SJSA1 (cell line): ENCODE measurements around the gene ZNF684. TPM values are rescaled to one million over a fixed set of nuclear protein-coding genes. Genes with fewer than 3 reads are reported as not detected.
"Not testable (repeated sequence)": the region's sequence is repeated elsewhere in the genome, so short reads cannot be mapped to it uniquely, and the experiment has no call there.

ENCODE experiments used
- DNase-seq, 2 experiments: peaks; one replicate each; pipeline ENCODE4 v3.0.0-alpha.2; 2015 to 2020; ENCODE audit warnings: low spot score in 2 of 2, low read depth in 1 of 2
- H3K27ac ChIP-seq: fragments of 250-450 bp; sonication (Bioruptor Pico); 2 replicates; pipeline ENCODE4 v1.5.1; 2020; ENCODE audit warnings: mild to moderate bottlenecking, moderate library complexity
- H3K27me3 ChIP-seq: fragments of 250-450 bp; sonication (Bioruptor Pico); replicated peaks from 2 replicates; pipeline ENCODE4 v1.5.1; 2020; ENCODE audit warnings: mild to moderate bottlenecking, moderate library complexity
- H3K36me3 ChIP-seq: fragments of 250-450 bp; sonication (Bioruptor Pico); 2 replicates; pipeline ENCODE4 v1.5.1; 2020; ENCODE audit warnings: mild to moderate bottlenecking
- H3K4me1 ChIP-seq: fragments of 250-450 bp; sonication (Bioruptor Pico); replicated peaks from 2 replicates; pipeline ENCODE4 v1.6.1; 2021; ENCODE audit warnings: mild to moderate bottlenecking
- H3K4me3 ChIP-seq: fragments of 250-450 bp; sonication (Bioruptor Pico); 2 replicates; pipeline ENCODE4 v1.5.1; 2020; ENCODE audit warnings: mild to moderate bottlenecking
- H3K9me3 ChIP-seq: fragments of 250-450 bp; sonication (Bioruptor Pico); replicated peaks from 2 replicates; pipeline ENCODE4 v1.5.1; 2020; ENCODE audit warnings: mild to moderate bottlenecking
- total RNA-seq: library from RNA; depleted of rRNA; stranded (reverse); fragments of >200 nt; shearing (Covaris generic); gene quantifications from 2 replicates; pipeline ENCODE4 v1.2.3, GENCODE V29; 2014; rRNA removed

The ZNF684 gene
- total RNA-seq, result 8.1 and 8.6 TPM in 2 replicates

DNA sequence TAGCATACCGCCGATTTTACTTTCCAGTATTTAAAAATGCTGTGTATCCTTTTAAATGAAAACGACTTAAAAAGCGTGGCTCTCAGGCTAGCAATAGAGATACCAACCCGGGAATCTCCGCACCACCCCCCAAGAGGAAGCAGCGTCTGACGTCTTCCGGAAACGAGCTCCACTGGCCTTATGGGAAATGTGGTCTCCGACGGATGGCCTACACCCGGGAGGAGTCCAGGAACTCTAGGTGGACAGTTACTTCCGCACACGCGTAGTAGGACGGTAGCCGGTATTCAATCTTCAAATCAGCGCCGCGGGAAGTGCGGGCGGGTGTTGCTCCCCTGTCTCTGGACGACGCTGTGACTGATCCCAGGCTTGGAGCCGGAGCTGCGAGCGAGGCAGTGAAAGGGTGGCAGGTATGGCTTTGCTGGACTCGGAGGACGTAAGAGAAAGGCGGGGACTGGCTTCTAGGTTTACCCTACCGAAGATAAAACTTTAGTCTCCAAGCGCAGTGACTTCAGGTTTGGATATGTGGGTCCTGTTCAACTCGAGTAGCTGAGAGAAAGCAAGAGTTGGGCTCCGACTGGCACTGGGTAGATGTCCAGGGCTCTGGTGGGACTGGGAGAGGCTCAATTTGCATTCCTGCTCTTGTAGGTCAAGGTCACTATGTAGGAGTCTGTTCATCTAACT, at the start of gene ZNF684:
Gene ZNF684, plus strand, starts transcription at position 257 of the 681 bp plus-strand sequence. CDS start 1,530 bp downstream, outside the sequence.
- H3K27ac ChIP-seq, result peak within 1 kb of the TSS; percentile 65
- H3K27me3 ChIP-seq, result no peaks in the 10 kb centered on the region
- DNase-seq, result peak; percentile 88 to 94
- H3K9me3 ChIP-seq, result no peaks in the 10 kb centered on the region
- H3K4me3 ChIP-seq, result peak within 1 kb of the TSS; percentile 55
- peaks cover 3% of the 10 kb centered on the region for H3K4me1 ChIP-seq
- peaks cover 12% of the 10 kb centered on the region for H3K36me3 ChIP-seq

DNA sequence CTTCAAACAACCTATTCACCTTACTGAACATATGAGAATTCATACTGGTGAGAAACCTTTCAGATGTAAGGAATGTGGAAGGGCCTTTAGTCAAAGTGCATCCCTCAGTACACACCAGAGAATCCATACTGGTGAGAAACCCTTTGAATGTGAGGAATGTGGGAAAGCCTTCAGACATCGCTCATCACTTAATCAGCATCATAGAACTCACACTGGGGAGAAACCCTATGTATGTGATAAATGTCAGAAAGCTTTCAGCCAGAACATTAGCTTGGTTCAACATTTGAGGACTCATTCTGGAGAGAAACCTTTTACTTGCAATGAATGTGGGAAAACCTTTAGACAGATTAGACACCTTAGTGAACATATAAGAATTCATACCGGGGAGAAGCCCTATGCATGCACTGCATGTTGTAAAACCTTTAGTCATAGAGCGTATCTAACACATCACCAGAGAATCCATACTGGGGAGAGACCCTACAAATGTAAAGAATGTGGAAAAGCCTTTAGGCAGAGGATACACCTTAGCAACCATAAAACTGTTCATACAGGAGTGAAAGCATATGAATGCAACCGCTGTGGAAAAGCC, 36.0 kb upstream of the ZNF684 start:
- H3K27ac ChIP-seq, result no peak overlapping the region
- H3K4me3 ChIP-seq, result no peak overlapping the region
- no peaks in the 10 kb centered on the region for H3K27me3 ChIP-seq
- H3K36me3 ChIP-seq, result peaks cover 52% of the 10 kb centered on the region
- DNase-seq, result no peak
- H3K9me3 ChIP-seq, result peaks cover 28% of the 10 kb centered on the region
- no peaks in the 10 kb centered on the region for H3K4me1 ChIP-seq

DNA sequence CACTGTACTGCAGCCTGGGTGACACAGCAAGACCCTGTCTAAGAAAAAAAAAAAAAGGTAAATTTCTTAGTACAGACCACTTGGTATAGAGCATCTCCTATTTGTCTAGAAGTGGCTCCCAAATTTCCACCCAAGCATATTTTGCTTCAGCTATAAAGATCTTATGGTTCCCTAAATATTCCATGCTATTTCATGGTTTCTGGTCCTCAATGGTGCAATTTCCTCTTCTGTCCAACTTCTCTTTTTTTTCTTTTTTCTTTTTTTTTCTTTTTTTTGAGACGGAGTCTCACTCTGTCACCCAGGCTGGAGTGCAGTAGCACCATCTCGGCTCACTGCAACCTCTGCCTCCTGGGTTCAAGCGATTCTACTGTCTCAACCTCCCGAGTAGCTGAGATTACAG, 28.8 kb upstream of the ZNF684 start:
- H3K27ac ChIP-seq, DNase-seq, H3K4me1 ChIP-seq, H3K27me3 ChIP-seq, H3K4me3 ChIP-seq: not testable (repeated sequence)
- H3K36me3 ChIP-seq, result peaks cover 11% of the 10 kb centered on the region
- H3K9me3 ChIP-seq, result peaks cover 29% of the 10 kb centered on the region

DNA sequence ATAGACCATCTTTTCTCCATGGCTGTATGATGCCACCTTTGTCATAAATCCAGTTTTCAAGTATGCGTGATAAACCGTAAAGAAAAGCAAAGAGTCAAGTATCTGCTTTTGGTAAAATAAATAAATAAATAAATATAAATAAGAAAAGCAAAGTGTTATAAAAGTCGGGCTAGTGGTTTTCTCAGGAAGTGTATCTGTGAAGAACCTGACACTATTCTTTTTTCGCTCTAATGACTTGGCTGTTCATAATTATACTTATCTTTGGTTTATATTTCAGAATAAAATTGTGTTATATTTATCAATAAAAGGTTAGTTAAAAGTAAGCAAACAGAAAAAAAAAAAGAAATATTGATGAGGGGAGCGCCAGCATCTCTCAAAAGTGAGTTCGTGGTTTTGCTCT, 23.5 kb upstream of the ZNF684 start:
- H3K27me3 ChIP-seq, result no peaks in the 10 kb centered on the region
- peaks cover 3% of the 10 kb centered on the region; the same call in 1 of the 2 replicates for H3K4me1 ChIP-seq
- H3K4me3 ChIP-seq, result peak overlapping the region; percentile 63
- peak in 1 of 2 experiments; percentile 5 for DNase-seq
- 0 out of 2 replicates have a peak overlapping the region, but pooled peaks have one; percentile 17 for H3K27ac ChIP-seq
- H3K9me3 ChIP-seq, result peaks cover 18% of the 10 kb centered on the region
- H3K36me3 ChIP-seq, result peaks cover 27% of the 10 kb centered on the region

DNA sequence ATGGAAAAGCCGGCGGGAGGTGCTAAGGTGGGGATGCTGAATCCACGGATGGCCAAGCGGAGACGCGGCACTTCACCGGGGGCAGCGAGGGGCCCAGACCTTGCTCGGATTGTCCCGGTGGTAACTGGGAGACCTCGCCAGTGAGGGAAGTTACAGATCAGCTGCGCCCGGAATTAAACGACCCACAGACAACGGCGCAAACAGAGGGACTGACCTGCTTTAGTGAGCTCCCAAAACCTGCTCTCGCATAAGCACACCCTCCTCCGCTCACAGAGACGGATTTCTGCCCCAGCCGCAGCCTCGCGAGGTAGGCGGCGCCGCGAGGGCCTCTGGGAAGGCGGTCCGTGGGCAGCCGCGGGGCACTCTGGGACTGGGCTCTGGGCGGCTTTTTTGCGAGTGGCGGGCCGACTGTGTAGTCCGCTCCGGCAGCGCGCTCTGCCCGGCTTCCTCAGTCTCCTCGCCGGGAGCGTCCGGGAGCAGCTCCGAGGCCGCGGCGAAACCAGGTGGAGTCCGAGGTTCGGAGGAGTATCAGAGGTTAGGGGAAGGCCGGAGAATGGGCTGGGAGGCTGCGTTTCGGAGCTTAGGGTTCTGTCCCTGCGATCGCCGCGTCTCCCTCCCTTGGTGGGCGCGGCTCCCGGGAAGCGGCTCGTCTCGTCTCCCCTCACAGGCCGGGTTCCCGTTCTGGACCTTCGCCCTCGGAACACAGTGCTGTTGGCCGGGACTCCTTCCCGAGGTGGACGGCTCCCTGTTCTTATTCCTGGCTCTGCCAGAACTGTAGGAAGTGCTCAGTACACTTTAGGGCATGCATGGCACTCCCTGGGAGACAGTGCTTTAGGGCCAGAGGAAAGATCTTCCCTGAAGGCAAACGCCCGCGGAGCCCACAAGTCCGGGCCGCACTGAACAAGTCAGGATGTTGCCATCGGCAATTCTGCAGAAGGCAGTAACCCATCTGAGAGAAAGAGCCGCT, 22.8 kb upstream of the ZNF684 start, which contains the start of gene EXO5:
Gene EXO5, plus strand, starts transcription at position 393 of the 967 bp plus-strand sequence. CDS start 5,778 bp downstream, outside the sequence.
- DNase-seq, result peak; percentile 78 to 81

DNA sequence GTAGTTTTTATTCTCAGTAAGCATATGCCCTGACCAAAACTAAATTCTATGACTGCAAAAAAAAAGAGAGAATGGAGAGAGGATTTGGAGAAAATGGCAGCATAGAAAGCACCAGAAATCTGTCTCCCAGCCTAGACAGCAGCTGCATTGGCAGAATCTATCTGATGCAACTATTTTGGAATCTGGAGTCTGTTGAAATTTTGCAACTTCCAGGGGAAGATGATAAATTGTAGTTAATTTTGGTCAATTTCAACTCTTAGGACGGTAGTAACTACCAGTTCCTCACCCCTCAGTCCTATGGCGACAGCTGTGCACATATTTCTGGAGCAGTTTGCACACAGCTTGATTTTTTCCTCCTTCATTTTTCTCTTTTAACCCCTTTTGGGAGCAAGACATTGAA, 11.9 kb upstream of the ZNF684 start:
- Histone ChIP-seq H3K9me3 (peaks cover 10% of the 10 kb centered on the region; the same call in 1 of the 2 replicates), H3K4me1 (no peaks in the 10 kb centered on the region), H3K27me3 (no peaks in the 10 kb centered on the region), H3K36me3 (peaks cover 25% of the 10 kb centered on the region), H3K27ac (no peak overlapping the region), H3K4me3 (no peak overlapping the region)
- DNase-seq, result no peak

More for the DNA sequence above, 22.8 kb upstream of the ZNF684 start, which contains the start of gene EXO5:
- Histone ChIP-seq H3K36me3 (peaks cover 27% of the 10 kb centered on the region), H3K4me1 (peaks cover 3% of the 10 kb centered on the region; the same call in 1 of the 2 replicates), H3K4me3 (peak within 1 kb of the TSS; percentile 63), H3K27me3 (no peaks in the 10 kb centered on the region), H3K9me3 (peaks cover 15% of the 10 kb centered on the region), H3K27ac (peak within 1 kb of the TSS; percentile 17)

DNA sequence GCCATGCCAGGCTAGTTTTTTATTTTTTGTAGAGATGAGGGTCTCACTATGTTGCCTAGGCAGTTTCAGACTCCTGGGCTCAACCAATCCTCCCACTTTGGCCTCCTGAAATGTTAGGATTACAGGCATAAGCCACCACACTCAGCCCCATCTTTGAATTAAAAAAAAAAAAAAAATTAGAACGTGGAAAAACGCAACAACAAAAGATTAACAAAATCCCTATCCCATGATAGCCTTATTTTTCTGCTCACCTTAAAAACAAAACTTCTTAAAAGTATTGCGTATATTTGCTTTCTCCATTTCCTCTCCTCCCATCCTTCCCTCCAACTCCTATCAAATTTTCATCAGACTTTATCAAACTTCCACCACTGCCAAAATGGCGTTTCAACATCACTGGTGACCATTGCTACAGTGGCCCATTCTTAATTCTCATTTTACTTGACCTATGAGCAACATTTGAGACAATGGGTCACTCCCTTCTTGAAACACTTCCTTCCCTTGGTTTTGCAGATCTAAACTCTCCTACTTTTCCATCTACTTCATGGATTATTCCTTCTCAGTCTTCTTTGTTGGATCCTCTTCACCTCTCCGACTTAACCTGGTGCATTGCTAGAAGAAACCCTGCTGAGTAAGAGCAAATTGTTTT, 579 bp upstream of the ZNF684 start:
- H3K27ac ChIP-seq, result peak overlapping the region; percentile 65
- H3K9me3 ChIP-seq, result no peaks in the 10 kb centered on the region
- H3K4me3 ChIP-seq, result peak overlapping the region; percentile 55
- H3K27me3 ChIP-seq, result no peaks in the 10 kb centered on the region
- peaks cover 11% of the 10 kb centered on the region for H3K36me3 ChIP-seq
- H3K4me1 ChIP-seq, result peaks cover 3% of the 10 kb centered on the region
- no peak for DNase-seq

DNA sequence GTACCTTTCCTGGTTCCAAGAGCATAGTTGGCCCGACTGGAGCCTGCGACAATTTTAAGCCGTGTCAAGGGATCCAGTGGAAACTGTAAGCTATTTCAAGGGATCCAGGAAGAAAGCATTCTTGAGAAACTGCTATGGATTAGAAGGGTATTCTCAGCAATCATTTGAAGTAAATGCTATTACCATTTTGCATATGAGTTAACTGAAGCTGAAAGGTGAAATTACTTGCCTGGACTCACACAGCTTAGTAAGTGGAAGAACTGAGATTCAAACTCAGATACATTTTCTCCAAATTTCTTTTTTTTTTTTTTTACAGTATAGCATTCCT, 589 bp downstream of the ZNF684 start:
- Histone ChIP-seq H3K4me1 (peaks cover 3% of the 10 kb centered on the region), H3K27ac (peak overlapping the region; percentile 65; the same call in 1 of the 2 replicates), H3K36me3 (peaks cover 12% of the 10 kb centered on the region), H3K9me3 (no peaks in the 10 kb centered on the region), H3K27me3 (no peaks in the 10 kb centered on the region), H3K4me3 (peak overlapping the region; percentile 55)
- DNase-seq, result no peak

DNA sequence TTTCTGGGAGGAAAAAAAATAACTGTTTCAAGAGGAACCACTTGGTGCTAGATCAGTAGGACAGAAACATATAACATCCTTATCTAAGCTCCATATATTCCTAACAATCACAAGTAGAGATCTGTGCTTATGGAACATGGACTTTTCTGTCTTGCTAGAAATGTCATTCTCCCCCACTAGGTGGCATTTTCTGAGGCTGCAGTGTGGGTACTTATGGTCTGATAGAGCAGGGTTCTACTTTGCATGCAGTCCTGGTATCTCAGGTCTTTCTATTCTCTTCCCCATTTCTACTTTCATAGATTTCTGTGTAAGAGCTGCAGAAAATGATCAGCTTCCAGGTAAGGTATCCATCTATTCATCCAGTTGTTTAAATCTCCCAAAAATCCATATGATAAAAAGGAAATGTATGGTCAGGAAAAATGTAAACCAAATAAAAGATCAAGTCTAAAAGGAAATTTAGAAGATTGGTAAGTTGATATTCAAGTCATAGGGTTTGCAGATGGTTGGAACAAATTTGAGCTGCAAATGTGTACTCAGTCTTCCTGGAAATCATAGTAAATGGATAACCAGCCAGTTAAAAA, 1.5 kb downstream of the ZNF684 start:
- no peaks in the 10 kb centered on the region for H3K9me3 ChIP-seq
- H3K4me1 ChIP-seq, result peaks cover 3% of the 10 kb centered on the region
- H3K27ac ChIP-seq, result no peak overlapping the region
- peaks cover 12% of the 10 kb centered on the region for H3K36me3 ChIP-seq
- H3K27me3 ChIP-seq, result no peaks in the 10 kb centered on the region
- DNase-seq, result peak in 1 of 2 experiments; percentile 30
- no peak overlapping the region for H3K4me3 ChIP-seq

DNA sequence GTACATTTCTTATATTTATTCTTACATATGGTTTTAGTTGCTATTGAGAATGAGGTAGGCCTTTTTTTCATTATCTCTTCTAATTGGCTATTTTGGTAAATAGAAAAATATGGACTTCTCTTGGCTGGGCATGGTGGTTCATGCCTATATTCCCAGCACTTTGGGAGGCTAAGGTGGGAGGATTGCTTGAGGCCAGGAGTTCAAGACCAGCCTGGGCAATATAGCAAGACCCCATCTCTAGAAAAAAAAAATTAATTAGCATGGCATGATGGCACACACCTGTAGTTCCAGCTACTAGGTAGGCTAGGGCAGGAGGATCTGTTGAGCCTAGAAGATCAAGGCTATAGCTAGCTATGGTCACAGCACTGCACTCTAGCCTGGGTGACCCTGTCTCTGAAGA, 3.2 kb downstream of the ZNF684 start:
- peaks cover 3% of the 10 kb centered on the region for H3K4me1 ChIP-seq
- H3K9me3 ChIP-seq, result no peaks in the 10 kb centered on the region
- H3K27ac ChIP-seq, result no peak overlapping the region
- H3K27me3 ChIP-seq, result no peaks in the 10 kb centered on the region
- no peak overlapping the region for H3K4me3 ChIP-seq
- peaks cover 12% of the 10 kb centered on the region for H3K36me3 ChIP-seq
- DNase-seq, result no peak

DNA sequence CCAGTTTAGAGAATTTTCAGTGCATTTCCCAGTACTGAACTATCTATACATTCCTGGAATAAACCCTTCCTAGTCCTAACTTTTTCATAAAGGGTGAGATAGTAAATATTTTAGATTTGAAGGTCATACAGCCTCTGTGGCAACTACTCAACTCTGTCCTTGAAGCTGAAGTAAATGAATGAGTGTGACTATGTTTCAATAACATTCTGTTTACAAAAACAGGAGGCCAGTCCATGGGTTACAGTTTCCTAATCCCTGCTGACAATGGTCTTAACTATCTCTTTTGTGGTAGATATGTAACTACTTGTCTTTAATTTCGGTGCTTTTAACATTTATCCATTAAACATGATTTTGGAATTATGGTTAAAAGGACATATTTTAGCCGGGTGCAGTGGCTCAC, 4.3 kb downstream of the ZNF684 start:
- Histone ChIP-seq H3K4me1 (peaks cover 3% of the 10 kb centered on the region), H3K27ac (no peak overlapping the region), H3K27me3 (no peaks in the 10 kb centered on the region), H3K36me3 (peaks cover 16% of the 10 kb centered on the region), H3K9me3 (no peaks in the 10 kb centered on the region), H3K4me3 (no peak overlapping the region)
- no peak for DNase-seq

DNA sequence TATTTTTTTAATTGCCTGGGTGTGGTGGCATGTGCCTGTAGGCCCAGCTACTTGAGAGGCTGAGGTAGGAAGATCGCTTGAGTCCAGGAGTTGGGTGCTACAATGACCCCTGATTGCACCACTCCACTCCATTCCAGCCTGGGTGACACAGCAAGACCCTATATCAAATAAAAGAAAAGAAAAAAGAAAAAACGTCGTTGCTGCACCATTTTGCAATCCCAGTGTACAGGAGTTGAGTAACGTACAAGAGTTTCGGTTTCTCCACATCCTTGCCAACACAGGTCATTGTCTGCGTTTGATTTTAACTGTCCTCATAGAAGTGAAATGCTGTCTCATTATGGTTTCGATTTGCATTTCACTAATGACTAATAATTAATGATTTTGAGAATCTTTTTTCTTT, 7.9 kb downstream of the ZNF684 start:
- no peaks in the 10 kb centered on the region for H3K9me3 ChIP-seq
- H3K36me3 ChIP-seq, result peaks cover 24% of the 10 kb centered on the region
- no peak overlapping the region for H3K4me3 ChIP-seq
- H3K27me3 ChIP-seq, result no peaks in the 10 kb centered on the region
- H3K4me1 ChIP-seq, result no peaks in the 10 kb centered on the region
- DNase-seq, result no peak
- no peak overlapping the region for H3K27ac ChIP-seq

DNA sequence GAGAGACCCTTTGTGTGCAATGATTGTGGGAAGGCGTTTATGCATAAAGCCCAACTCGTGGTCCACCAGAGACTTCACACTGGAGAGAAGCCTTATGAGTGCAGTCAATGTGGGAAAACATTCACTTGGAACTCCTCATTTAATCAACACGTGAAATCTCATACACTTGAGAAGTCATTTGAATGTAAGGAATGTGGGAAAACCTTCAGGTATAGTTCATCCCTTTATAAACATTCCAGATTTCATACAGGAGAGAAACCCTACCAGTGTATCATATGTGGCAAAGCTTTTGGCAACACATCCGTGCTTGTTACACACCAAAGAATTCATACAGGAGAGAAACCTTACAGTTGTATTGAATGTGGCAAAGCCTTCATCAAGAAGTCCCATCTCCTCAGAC, 15.5 kb downstream of the ZNF684 start:
- Histone ChIP-seq H3K9me3 (peaks cover 19% of the 10 kb centered on the region), H3K36me3 (peaks cover 45% of the 10 kb centered on the region), H3K4me3 (no peak overlapping the region), H3K27me3 (no peaks in the 10 kb centered on the region), H3K27ac (no peak overlapping the region), H3K4me1 (no peaks in the 10 kb centered on the region)
- DNase-seq, result no peak
